HepG2 (cell line): ENCODE results near the gene SNN. TPM values are rescaled to one million over a fixed set of nuclear protein-coding genes. Genes with fewer than 3 reads are reported as not detected.

Experiments used
- ARID4A ChIP-seq: sonication (generic); formaldehyde crosslinking; IDR thresholded peaks from 2 replicates; pipeline ENCODE4 v1.5.0; 2020; ENCODE audit warnings: mild to moderate bottlenecking, missing genetic modification reagents, borderline replicate concordance
- ATF1 ChIP-seq: IDR thresholded peaks from 2 replicates; pipeline ENCODE4 v1.6.1; 2016; ENCODE audit warnings: mild to moderate bottlenecking, control low read depth
- E2F5 ChIP-seq: sonication (generic); formaldehyde crosslinking; conservative IDR thresholded peaks from 2 replicates; pipeline ENCODE4 v1.4.0; 2020; ENCODE audit warnings: missing genetic modification reagents
- HDAC1 ChIP-seq: sonication (generic); formaldehyde crosslinking; IDR thresholded peaks from 2 replicates; pipeline ENCODE4 v1.5.1; 2020; ENCODE audit warnings: mild to moderate bottlenecking, missing genetic modification reagents
- HDAC2 ChIP-seq: sonication (generic); formaldehyde crosslinking; IDR thresholded peaks from 2 replicates; pipeline ENCODE4 v1.4.0; 2020; ENCODE audit warnings: missing genetic modification reagents
- PHF8 ChIP-seq: sonication (generic); formaldehyde crosslinking; IDR thresholded peaks from 2 replicates; pipeline ENCODE4 v1.5.0; 2020; ENCODE audit warnings: missing genetic modification reagents
- PPARG ChIP-seq: conservative IDR thresholded peaks from 2 replicates; pipeline ENCODE4 v1.6.1; 2016; ENCODE audit warnings: missing biosample characterization, missing genetic modification reagents
- RORA ChIP-seq: sonication (generic); formaldehyde crosslinking; IDR thresholded peaks from 2 replicates; pipeline ENCODE4 v1.5.0; 2020; ENCODE audit warnings: mild to moderate bottlenecking, missing genetic modification reagents, moderate library complexity
- TBX3 ChIP-seq: fragments of 450-650 bp; IDR thresholded peaks from 2 replicates; pipeline ENCODE4 v1.6.1; 2017; ENCODE audit warnings: antibody characterized with exemption, mild to moderate bottlenecking, inconsistent platforms, borderline replicate concordance
- UBTF ChIP-seq: sonication (generic); formaldehyde crosslinking; IDR thresholded peaks from 2 replicates; pipeline ENCODE4 v1.4.0; 2020; ENCODE audit warnings: mild to moderate bottlenecking, missing genetic modification reagents
- ZFP41 ChIP-seq: sonication (generic); formaldehyde crosslinking; IDR thresholded peaks from 2 replicates; pipeline ENCODE4 v1.4.0; 2020; ENCODE audit warnings: mild to moderate bottlenecking, missing genetic modification reagents, borderline replicate concordance
- ZNF276 ChIP-seq: sonication (generic); formaldehyde crosslinking; IDR thresholded peaks from 2 replicates; pipeline ENCODE4 v1.4.0; 2020; ENCODE audit warnings: mild to moderate bottlenecking, low read depth, missing genetic modification reagents
- ZNF331 ChIP-seq: sonication (generic); formaldehyde crosslinking; IDR thresholded peaks from 2 replicates; pipeline ENCODE4 v1.4.0; 2020; ENCODE audit warnings: missing genetic modification reagents
- ZNF550 ChIP-seq: sonication (generic); formaldehyde crosslinking; IDR thresholded peaks from 2 replicates; pipeline ENCODE4 v1.4.0; 2020; ENCODE audit warnings: mild to moderate bottlenecking, missing genetic modification reagents, borderline replicate concordance
- polyA plus RNA-seq, 8 experiments: library from polyadenylated mRNA; depleted of rRNA in 3 of 8; stranded (reverse) in 7 of 8; unstranded in 1 of 8; fragments of >200 nt; fragmentation: Illumina TruSeq in 4 of 8; extraction: Trizol in 4 of 8; gene quantifications; 2 replicates each; pipeline versions ENCODE4 v1.2.1 to v1.2.3, GENCODE V29; 2011 to 2016; ENCODE audit warnings: low read depth in 4 of 8, missing spikeins in 1 of 8, mixed read lengths in 1 of 8; ENCODE audit not compliant: insufficient read depth in 1 of 8
- total RNA-seq, 5 experiments: library from RNA; depleted of rRNA; stranded (reverse); fragments of >200 nt; fragmentation: Illumina TruSeq; extraction: Trizol; gene quantifications; 2 replicates each; pipeline ENCODE4 v1.2.3, GENCODE V29; 2016; ENCODE audit warnings: low read depth in 1 of 5
- TF ChIP-seq, protein P1 (sequence below): sonication (generic); formaldehyde crosslinking; IDR thresholded peaks from 2 replicates; pipeline ENCODE4 v1.4.0; 2020; ENCODE audit warnings: missing genetic modification reagents

The SNN gene
- total and polyA plus RNA-seq, 2 of the 13 experiments (the other 11 are each of a cell fraction or from before 2014, with no cell fraction given): 5.2 to 8.4 TPM

GRCh38 chr16:11630768-11631056, 37.5 kb upstream of the SNN start (continued):
- no peak for TF ChIP-seq HDAC1 (CRISPR knock-in tag)
- TF ChIP-seq ZNF276 (CRISPR knock-in tag): no peak
- TF ChIP-seq RORA: no peak
- no peak for TF ChIP-seq ATF1
- TF ChIP-seq ZFP41 (CRISPR knock-in tag): no peak
- TF ChIP-seq ZNF550 (CRISPR knock-in tag): no peak
- no peak for TF ChIP-seq ARID4A (CRISPR knock-in tag)
- TF ChIP-seq UBTF (CRISPR knock-in tag): no peak
- TF ChIP-seq, protein P1, sequence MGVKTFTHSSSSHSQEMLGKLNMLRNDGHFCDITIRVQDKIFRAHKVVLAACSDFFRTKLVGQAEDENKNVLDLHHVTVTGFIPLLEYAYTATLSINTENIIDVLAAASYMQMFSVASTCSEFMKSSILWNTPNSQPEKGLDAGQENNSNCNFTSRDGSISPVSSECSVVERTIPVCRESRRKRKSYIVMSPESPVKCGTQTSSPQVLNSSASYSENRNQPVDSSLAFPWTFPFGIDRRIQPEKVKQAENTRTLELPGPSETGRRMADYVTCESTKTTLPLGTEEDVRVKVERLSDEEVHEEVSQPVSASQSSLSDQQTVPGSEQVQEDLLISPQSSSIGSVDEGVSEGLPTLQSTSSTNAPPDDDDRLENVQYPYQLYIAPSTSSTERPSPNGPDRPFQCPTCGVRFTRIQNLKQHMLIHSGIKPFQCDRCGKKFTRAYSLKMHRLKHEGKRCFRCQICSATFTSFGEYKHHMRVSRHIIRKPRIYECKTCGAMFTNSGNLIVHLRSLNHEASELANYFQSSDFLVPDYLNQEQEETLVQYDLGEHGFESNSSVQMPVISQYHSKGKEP: no peak
- no peak for TF ChIP-seq PPARG (CRISPR knock-in tag)
- TF ChIP-seq PHF8 (CRISPR knock-in tag): no peak
- TF ChIP-seq HDAC2: no peak
- no peak for TF ChIP-seq E2F5 (CRISPR knock-in tag)
- no peak for TF ChIP-seq TBX3
- no peak for TF ChIP-seq ZNF331
